NB4 (cell line): ENCODE measurements around the gene ABCG4.
"Not testable (repeated sequence)": the region's sequence is repeated elsewhere in the genome, so short reads cannot be mapped to it uniquely, and the experiment has no call there.

Experiments used
- DNase-seq: peaks from one replicate; pipeline ENCODE4 v3.0.0; 2010; ENCODE audit warnings: low read depth
- H3K4me3 ChIP-seq: one replicate; pipeline ENCODE4 v1.5.1; 2011; ENCODE audit warnings: mild to moderate bottlenecking, low read depth, low read length, moderate library complexity
- CTCF ChIP-seq: IDR thresholded peaks from one replicate; pipeline ENCODE4 v1.5.1; 2012; ENCODE audit warnings: low read depth, low read length
- MAX ChIP-seq: IDR thresholded peaks from 2 replicates; pipeline ENCODE4 v1.6.1; 2011; ENCODE audit warnings: low read depth, low read length
- MYC ChIP-seq: IDR thresholded peaks from 2 replicates; pipeline ENCODE4 v1.6.1; 2011; ENCODE audit warnings: low read depth, low read length
- POLR2A ChIP-seq: IDR thresholded peaks from 2 replicates; pipeline ENCODE4 v1.6.1; 2011; ENCODE audit warnings: mild to moderate bottlenecking; ENCODE audit not compliant: insufficient read length; ENCODE audit errors: extremely low read depth

ABCG4 gene

GRCh38 chr11:119121811-119122124 is 27.1 kb upstream of the ABCG4 start:
- no peak for TF ChIP-seq MYC
- TF ChIP-seq POLR2A, result no peak
- TF ChIP-seq CTCF, result no peak
- no peak for TF ChIP-seq MAX
- peak overlapping the region; percentile 87 for H3K4me3 ChIP-seq
- no peak for DNase-seq

- TF ChIP-seq POLR2A (no peak), CTCF (no peak), MYC (no peak), MAX (no peak)
- no peak for DNase-seq
- no peak overlapping the region for H3K4me3 ChIP-seq
These were observed 23.0 kb upstream of the ABCG4 start for GRCh38 chr11:119125821-119126220.

- no peak for TF ChIP-seq MYC
- no peak for TF ChIP-seq MAX
- TF ChIP-seq CTCF, result no peak
- TF ChIP-seq POLR2A, result no peak
- DNase-seq, result no peak
- H3K4me3 ChIP-seq, result no peak overlapping the region
These were observed 22.1 kb upstream of the ABCG4 start for GRCh38 chr11:119126675-119127268.

- DNase-seq, result no peak
- no peak overlapping the region for H3K4me3 ChIP-seq
- TF ChIP-seq MYC (no peak), CTCF (no peak), POLR2A (no peak), MAX (no peak)
These were observed 18.2 kb upstream of the ABCG4 start for GRCh38 chr11:119130662-119131061.

- DNase-seq, result peak; percentile 57
- peak; percentile 78 for TF ChIP-seq CTCF
- TF ChIP-seq POLR2A, result no peak
These were observed 14.4 kb upstream of the ABCG4 start for GRCh38 chr11:119134389-119134978.

GRCh38 chr11:119139276-119139675 is 9.6 kb upstream of the ABCG4 start:
- H3K4me3 ChIP-seq, DNase-seq: not testable (repeated sequence)

More at GRCh38 chr11:119134389-119134978, 14.4 kb upstream of the ABCG4 start:
- no peak overlapping the region for H3K4me3 ChIP-seq
